GM12875 (cell line): ENCODE data around the gene HMGA1.

Experiments
- H3K4me3 ChIP-seq: one replicate; pipeline ENCODE4 v1.5.1; 2011; ENCODE audit warnings: low read depth, low read length, control low read depth
- TF ChIP-seq, protein P1 (sequence below): IDR thresholded peaks from 2 replicates; pipeline ENCODE4 v1.5.1; 2011; ENCODE audit warnings: low read depth, mild to moderate bottlenecking, control low read depth, inconsistent platforms, low read length, moderate library complexity, borderline replicate concordance; ENCODE audit not compliant: insufficient read depth

HMGA1 gene

DNA sequence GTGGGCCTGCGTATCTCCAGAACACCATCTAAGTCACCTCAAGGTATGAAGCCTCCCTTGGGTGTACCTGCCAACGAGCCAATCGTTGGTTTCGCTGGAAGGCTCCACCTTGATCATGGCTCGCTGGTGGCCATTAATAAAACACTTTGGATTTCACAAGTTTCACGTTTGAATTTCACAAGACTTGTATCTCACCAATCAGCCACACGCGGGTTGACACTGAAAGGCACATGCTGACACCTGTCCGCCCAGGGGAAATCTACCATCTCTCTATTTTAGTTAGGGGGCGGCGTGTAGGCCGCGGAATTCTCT lies 586 bp upstream of the HMGA1 start:
- H3K4me3 ChIP-seq, result peak overlapping the region; percentile 69
- TF ChIP-seq, protein P1, sequence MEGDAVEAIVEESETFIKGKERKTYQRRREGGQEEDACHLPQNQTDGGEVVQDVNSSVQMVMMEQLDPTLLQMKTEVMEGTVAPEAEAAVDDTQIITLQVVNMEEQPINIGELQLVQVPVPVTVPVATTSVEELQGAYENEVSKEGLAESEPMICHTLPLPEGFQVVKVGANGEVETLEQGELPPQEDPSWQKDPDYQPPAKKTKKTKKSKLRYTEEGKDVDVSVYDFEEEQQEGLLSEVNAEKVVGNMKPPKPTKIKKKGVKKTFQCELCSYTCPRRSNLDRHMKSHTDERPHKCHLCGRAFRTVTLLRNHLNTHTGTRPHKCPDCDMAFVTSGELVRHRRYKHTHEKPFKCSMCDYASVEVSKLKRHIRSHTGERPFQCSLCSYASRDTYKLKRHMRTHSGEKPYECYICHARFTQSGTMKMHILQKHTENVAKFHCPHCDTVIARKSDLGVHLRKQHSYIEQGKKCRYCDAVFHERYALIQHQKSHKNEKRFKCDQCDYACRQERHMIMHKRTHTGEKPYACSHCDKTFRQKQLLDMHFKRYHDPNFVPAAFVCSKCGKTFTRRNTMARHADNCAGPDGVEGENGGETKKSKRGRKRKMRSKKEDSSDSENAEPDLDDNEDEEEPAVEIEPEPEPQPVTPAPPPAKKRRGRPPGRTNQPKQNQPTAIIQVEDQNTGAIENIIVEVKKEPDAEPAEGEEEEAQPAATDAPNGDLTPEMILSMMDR, result no peak

DNA sequence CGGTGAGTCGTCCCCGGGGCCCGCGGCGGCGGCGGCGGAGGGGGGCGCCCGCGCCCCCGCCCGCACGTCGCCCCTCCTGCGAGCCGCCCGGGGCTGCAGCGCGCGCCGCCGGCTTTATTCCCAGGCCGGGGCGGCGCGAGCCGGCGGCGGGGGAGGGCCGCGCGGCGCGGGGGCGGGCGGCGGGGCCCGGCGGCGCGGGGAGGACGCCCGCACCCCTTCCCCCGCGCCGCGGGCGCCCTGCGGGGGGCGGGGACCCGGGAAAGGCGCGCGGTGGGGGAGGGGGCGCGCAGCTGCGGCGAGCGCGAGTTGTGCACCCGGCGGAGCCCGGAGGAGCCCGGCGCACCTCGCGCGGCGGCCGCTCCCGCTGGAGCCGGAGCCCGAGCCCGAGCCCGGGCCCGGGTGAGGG lies 646 bp downstream of the HMGA1 start:
- TF ChIP-seq, protein P1, result no peak
- peak overlapping the region; percentile 69 for H3K4me3 ChIP-seq

DNA sequence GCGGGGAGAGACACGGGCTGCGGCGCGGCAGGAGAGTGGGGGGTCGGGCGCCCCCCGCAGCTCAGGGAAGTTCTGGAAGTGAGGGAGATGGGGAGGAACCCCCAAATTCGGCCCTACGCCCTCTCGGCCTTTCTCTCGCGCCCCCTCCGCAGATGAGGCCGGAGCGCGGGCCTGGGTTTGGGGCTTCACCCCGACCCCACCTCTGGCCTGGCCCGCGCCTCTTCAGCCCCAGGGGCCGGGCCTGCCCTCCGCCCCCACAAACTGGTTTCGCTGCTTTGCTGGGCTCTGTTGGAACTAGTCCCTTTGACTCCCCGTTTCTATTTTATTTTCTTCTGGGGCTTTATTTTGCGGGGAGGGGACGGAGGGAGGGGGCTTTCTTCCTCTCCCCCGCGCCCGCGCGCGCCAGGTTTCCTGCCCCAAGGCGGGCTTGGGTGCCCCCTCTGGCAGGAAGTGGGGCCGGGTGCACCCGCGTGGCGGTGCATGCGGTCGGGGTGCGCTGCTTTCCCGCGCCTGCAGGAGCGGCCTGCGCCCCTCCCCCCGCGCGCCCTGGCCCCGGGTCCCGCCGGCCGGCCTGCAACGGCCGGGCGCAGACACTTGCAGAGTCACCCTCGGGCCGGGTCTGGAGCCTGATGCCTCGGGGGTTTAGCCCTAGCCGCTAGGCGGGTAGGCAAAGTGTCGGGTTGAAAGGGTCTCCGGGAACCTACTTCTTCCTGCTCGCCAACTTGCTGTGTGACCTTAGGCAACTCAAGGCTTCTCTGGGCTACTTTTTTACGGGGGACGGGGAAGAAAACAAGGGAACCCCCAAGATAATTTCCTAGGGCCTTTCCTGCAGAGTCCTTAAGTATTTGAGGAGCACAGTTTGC lies 1.3 kb downstream of the HMGA1 start:
- H3K4me3 ChIP-seq, result peak overlapping the region; percentile 69
- TF ChIP-seq, protein P1, result peak; percentile 43; the same call in 1 of the 2 replicates

DNA sequence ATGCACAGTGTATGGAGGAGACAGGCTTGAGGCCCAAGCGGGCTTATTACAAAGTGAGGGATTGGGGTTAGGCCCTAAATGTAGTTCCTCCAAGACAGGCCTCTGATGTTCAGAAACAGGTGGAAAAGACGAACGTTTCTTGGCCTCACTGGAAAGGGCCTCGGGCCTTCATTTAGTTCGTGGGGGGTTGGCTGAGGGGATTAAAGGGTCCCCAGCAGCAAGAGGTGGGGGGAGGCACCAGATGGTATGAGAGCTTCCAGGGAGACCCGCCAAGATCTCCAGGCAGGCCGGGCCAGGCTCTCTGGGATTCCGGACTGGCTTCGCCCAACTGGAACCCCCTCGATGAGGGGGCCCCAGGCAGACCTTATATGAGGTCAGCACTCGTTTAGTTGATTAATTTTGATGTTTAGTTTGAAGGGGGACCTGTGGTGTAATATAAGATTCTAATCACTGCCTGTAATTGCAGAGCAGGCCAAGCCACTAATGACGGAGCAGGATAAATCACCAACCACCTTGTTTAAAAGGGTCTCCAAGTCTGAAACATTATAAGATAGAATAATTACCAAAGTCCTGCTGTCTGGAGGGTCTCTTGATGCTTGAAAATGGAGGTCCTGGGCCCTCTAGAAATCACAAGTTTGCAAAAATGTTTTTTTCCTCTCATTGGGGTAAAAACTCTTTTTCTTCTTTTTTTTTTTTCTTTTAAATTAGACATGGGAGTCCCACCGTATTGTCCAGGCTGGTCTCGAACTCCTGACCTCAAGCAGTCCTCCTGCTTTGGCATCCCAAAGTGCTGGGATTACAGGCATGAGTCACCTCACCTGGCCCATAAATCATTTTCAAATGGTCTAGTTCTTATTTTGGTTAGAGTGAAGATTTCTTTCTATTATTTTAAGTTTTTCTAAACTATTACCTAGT lies 2.2 kb downstream of the HMGA1 start:
- TF ChIP-seq, protein P1, result no peak
- peak overlapping the region; percentile 69 for H3K4me3 ChIP-seq

DNA sequence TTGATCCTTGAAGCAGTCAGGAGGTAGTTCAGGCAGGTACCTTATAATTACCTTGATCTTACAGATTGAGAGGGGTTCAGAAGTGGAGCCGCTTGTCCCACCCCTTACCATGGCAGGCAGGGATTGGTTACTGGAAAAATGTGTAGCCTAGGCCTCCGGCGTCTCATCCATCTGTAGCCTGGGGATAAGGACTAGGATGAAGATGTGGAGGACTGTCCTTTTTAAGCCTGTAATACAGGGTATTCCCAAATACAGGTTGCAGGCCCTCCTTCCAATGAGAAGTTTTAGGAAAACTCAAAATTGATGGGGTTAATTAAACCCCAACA lies 2.8 kb downstream of the HMGA1 start:
- H3K4me3 ChIP-seq, result no peak overlapping the region
- TF ChIP-seq, protein P1, result no peak

DNA sequence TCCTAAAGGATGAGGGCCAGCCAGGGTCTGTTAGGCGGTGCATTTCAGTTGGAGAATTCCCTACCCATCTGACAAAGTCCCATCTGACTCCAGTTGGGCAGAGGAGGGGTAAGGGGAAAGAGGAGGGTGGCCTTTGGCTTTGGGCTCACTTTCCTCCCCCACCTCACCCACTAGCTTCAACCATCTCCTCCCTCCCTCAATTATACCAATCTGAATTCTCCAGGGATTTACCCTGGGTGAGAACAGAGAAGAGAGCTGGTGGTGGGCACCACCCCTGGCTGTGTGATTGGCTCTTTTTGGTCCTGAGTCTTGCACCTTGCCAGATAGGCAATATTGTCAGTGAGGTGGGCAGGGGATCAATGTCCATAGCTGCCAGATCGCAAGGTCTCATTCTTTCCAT lies 3.2 kb downstream of the HMGA1 start:
- H3K4me3 ChIP-seq, result no peak overlapping the region
- TF ChIP-seq, protein P1, result no peak
